ENCODE measurements around the gene HLA-DQB2.

GRCh38 chr6:32803416-32803815 is 40.1 kb upstream of the HLA-DQB2 start:
- TF ChIP-seq CTCF (IDR thresholded peaks at IDR 0.05) (no peak), SIN3A (IDR thresholded peaks at IDR 0.05; ENCODE audit: borderline replicate concordance, insufficient read depth, low read depth, low read length) (no peak)

All from Panc1 (cell line).